ENCODE measurements around the gene TM4SF5.

TM4SF5 gene

DNA sequence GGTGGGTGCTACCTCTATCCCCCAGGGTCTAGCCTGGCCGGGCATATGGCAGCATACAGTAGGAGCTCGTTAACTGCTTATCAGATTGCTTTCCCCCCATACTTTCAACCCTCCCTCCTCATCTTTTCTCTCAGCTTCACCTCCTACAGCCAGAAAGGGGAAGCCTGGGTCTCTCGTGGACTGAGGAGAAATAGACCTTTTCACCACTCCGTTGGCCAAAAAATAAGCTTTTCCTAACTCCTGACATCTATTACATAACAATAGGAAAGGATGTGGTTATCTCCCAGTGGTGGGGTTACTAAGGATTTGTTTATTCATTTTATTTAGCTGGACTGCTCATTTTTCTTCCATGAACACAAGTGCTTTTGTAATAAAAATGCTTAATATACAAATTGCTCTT is 23.0 kb upstream of the TM4SF5 start:
- DNase-seq, result no peak

DNA sequence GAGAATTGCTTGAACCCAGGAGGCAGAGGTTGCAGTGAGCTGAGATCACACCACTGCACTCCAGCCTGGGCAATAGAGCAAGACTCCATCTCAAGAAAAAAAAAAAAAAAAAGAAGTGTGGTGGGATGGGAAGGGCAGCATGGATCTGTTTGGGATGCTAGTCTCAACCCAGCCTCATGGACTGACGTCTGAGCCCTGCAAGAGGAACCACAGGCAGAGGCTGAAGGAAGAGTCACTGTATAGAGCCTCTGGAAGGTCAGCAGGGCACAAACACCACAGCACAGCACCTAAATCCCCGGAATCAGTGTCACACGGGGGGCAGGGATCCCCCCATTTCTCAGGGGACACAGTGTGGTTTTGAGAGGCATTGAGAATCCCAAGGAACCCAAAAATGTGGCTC is 21.1 kb upstream of the TM4SF5 start:
- no peak for DNase-seq

DNA sequence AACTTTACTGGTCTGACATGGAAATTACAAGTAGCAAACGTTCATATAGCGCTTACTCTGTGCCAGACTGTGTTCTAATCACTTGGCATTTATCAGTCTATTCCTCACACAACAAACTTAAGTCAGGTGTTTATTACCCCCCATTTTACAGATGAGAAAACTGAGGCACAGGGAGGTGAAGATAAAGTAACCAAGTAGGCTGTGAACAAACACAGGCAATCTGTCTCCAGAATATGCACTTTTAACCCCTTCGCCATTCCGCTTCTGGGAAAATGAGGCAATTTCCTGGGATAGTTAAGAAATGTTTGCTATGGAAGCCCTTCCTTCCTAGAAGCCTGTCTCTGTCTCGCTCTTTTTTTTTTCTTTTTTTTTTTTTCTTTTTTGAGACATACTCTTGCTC is 19.8 kb upstream of the TM4SF5 start:
- DNase-seq, result no peak

DNA sequence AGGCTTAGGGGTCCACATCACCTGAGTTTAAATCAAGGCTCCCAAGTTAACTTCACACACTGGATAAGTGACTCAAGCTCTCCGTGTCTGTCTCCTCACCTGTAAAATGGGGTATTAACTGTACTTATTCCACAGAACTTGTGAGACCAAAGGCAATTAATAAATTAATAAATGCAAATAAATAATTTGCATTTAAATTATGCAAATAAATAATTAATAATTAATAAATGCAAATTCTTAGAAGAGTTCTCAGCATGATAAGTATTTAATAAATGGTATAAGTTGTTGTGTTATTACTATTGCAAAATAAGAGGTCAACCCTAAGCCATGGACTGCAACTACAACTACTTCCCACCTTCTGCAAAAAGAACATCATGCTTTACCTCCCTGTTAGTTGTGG is 18.3 kb upstream of the TM4SF5 start:
- no peak for DNase-seq

DNA sequence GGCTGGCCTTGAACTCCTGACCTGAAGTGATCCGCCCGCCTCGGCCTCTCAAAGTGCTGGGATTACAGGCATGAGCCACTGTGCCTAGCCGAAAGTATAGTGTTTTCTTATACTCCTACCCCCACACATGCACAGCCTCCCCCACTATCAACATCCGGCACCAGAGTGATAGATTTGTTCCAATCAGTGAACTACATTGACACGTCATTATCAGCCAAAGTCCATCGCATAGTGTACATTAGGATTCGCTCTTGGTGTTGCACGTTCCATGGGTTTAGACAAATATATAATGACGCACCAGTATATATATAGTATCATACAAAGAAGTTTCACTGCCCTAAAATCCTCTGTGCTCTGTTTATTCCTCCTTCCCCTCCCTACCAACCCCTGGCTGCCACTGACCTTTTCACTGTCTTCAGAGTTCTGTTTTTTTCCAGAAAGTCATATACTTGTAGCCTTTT is 11.9 kb upstream of the TM4SF5 start:
- no peak for DNase-seq

DNA sequence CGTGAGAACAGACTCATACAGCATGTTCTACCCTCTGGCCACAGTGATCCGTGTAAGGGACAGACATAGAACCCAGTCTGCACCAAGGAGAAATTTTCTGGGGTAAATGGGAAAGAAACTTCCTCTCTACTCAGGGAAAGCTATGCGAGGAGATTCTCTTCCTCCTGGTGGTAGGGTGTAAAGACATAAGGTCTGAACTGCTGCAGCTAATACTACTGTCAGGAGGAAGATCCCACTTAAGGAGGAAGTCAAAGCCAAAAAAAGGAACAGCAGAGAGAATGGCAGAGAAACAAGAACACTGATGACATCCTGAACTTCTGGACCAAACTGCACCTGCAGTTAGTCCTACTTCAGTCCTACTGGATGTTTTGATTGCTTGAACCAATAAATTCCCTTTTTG is 7.1 kb upstream of the TM4SF5 start:
- DNase-seq, result no peak

DNA sequence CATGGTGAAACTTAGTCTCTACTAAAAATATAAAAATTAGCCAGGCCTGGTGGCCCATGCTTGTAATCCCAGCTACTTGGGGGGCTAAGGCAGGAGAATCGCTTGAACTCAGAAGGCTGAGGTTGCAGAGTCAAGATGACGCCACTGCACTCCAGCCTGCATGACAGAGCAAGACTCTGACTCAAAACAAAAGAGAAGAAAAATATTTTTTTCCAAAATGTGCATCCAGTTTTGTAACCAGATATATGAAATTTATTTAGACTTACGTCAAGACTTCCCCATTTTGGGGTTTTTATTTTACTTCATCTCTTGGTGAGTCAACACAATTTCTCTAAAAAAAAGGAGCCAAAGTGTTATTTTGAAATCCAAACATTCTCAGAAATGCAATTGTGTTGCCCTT is 5.5 kb upstream of the TM4SF5 start:
- DNase-seq, result no peak

DNA sequence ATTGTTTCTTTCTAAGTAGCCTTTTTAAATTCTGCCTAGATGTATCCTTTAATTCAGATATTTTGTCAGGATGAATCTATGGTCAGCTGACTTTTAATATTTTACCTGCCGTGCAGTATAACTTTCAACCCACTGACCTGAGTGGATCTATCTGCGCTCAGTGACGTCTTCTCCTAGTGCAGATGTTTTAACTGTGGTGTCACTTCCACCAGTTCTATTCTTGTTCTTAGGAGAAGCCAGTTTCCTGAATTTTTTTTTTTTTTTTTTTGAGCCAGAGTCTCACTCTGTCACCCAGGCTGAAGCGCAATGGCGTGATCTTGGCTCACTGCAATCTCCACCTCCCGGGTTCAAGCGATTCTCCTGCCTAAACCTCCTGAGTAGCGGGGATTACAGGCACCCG is 5.0 kb upstream of the TM4SF5 start:
- DNase-seq, result no peak

DNA sequence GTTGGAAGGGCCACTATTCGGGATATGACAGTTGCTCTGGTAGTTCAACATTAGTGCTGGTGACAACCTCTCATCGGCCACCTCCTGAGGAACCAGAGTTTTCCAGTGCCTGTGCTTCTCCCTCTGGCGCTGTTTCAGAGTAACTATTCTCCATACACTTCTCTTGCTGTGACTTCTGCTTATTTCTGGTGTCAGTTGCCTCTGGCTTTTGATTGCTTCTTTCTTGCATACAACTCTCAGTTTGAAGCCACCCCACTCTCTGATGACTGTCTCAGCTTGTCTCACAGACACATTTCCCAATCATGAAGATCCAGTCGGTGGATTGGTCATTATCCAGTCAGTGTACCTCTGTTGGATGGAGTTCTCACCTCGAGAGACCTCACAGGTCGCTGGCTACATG is 3.4 kb upstream of the TM4SF5 start:
- DNase-seq, result no peak

DNA sequence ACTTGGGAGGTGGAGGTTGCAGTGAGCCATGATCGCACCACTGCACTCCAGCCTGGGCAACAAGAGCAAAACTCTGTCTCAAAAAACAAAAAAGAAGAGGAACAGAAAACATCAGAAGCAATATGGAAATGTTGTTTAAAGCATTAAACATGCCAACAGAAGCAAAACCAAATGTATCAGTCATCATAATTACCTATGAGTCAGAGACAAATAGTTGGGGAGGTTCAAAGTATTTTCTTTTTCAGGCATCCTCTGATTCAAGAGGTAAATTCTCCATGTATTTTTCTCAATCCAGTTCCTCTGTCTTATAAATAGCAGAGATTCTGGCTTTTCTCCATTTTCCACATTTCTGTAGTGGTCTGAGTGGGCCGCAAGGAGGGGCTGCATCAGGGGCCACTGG is 2.1 kb upstream of the TM4SF5 start:
- peak; percentile 15 for DNase-seq

DNA sequence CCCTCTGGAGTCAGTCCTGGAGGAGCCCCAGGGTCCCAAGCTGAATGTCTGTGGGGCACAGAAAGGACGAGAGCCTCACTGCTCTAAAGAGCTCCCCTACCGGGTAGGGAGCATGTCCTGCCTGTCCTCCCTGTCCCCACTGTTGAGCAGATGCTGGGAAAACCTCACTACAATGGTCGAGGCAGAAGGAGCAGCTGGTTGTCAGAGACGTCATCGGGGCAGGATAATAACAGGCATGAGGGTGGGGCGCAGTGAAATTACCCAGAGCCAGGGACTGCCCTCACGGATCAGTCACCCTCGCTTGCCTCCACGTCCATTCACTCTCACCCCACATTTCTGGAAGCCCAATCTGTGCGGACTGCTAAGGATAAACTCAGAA is 538 bp downstream of the TM4SF5 start:
- DNase-seq, result no peak

DNA sequence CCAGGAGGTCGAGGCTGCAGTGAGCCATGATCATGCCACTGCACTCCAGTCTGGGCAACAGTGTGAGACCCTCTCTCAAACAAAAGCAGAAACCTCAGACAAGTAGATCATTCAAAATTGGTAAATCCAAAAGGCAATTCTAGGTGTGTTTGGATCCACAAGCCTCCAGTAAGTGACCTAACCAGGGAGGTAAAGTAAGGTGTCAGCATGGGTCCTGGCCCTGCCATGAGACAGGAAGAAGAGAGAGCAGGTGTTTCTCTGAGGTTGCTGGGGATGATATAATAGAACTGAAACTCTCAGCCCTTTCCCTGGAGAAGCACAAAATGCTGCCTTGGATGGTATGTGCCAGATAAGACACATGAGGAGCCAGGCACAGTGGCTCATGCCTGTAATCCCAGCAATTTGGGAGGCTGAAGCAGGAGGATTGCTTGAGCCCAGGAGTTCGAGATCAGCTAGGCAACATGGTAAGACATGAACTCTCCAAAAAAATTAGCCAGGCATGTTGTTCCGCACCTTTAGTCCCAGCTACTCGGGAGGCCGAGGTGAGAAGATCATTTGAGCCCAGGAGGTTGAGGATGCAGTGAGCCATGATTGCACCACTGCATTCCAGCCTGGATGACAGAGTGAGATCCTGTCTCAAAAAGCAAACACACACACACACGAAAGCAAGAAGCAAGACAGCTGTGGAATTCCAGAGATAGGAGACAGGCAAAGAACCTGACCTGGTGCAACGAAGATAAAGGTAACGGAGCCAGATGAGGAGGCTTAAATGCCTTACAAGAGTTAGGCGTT is 6.5 kb downstream of the TM4SF5 start:
- DNase-seq, result no peak

DNA sequence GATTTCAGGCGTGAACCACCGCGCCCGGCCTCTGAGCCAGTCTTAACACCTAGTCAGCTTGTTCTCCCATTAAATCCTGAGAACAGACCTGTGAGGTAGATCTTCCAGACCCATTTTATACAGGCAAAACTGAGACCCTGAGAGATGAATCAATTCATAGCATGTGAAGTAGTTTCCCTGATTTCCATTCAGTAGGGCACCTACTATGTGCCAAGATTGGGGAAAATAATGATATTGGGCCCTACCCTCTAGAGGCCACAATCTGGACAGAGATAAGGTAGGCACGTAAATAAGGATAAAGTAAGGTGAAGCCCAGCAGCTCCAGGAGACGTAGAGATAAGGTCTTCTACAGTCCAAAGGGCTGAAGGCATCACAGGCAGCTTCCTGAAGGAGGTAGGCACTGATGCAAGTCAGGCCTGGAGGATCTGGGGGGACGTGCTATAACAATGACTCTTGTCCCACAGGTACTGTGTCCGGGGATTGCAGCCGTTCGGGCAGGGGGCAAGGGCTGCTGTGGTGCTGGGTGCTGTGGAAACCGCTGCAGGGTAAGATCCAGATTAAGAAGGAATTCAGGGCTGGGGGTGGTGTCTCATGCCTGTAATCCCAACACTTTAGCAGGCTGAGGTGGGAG is 8.8 kb downstream of the TM4SF5 start:
- no peak for DNase-seq

DNA sequence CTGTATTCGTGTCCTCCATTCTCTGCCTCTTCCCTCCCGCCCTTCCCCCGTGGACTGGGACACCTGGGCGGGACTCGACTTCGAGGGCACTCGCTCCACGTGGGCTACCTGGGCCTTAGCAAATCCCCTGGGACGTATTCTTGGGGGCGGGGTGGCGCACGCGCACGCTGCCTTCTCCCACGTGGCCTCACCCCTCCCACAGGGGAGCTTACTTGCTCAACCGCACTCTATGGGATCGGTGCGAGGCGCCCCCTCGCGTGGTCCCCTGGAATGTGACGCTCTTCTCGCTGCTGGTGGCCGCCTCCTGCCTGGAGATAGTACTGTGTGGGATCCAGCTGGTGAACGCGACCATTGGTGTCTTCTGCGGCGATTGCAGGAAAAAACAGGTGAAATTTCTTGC is 11.0 kb downstream of the TM4SF5 start:
- DNase-seq, result no peak

DNA sequence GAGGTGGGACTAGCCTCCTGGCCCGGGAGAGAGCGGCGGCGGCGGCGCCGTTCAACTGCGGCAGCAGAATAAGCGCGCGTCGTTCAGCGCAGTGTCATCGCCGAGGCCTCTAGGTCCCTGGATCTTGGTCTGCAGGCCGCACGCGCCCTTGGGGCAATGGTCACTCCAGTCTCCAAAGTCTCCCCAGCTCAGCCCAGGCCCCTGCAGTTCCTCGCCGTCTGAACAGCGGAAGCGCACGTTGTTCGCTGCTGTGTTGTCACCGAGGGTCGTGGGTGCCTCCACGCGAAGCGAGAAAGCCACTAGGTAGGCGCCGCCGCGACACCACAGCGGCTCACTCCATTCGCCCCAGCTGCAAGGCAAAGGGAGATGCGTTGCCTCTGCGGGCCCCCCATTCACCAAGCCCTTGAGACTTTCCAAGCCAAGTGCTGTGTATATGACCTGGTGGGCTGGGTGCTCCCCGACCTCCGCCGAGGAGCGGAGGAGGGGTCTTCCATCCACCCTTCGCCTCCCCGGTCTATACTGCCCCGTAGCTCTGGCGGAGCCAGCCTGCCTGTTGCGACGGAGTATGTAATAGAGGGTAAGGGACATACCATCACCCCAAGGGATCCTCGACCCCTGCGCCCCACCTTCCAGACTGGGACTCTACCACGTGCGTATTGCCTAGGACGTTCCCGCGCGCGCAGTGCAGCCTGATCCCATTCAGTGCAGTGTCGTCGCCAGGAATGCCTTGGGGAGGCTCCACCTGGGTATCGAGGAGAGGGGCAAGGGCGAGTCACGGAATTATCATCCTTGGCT is 13.8 kb downstream of the TM4SF5 start:
- no peak for DNase-seq

DNA sequence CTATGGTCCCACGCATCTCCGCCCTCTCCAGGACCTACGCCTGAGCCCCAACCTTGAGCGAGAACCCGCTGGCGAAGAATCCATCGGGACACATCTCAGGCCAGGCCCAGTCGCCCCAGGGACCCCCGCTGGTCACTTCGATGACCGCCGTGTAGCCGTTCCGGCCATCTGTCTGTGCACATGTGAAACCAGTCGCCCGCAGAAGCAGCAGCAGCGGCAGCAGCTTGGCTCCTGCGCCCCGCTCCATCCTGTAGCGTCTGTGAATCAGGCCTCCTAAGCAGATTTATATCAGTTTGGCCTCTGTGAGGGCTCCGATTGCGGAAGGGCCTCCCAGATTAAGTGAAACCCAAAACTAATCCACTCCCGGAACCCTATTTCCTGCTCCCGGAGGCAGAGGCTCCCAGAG is 14.4 kb downstream of the TM4SF5 start, which contains the start of gene VMO1:
TSS of gene VMO1 (minus strand) at position 259 of the 406 bp plus-strand sequence. CDS start at position 247, 12 bp downstream.
- DNase-seq, result peak; percentile 19

DNA sequence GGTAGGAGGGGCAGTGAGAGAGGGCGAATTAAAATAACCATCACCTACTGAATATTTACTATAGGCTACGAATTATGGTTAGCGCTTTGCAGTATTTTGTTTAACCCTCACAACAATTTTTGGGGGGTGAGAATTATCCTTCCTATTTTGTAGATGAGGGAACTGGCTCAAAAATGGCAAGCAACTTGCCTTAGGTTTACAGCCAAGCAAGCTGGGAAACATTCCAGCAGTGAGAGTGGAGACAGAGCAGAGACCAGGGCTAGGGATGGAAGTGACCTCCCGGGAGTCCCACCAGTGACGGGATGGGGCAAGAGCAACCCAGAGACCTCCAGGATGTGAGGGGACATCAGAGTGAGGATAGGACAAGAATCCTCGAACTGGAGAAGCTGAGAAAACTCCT is 14.8 kb downstream of the TM4SF5 start:
- DNase-seq, result no peak

DNA sequence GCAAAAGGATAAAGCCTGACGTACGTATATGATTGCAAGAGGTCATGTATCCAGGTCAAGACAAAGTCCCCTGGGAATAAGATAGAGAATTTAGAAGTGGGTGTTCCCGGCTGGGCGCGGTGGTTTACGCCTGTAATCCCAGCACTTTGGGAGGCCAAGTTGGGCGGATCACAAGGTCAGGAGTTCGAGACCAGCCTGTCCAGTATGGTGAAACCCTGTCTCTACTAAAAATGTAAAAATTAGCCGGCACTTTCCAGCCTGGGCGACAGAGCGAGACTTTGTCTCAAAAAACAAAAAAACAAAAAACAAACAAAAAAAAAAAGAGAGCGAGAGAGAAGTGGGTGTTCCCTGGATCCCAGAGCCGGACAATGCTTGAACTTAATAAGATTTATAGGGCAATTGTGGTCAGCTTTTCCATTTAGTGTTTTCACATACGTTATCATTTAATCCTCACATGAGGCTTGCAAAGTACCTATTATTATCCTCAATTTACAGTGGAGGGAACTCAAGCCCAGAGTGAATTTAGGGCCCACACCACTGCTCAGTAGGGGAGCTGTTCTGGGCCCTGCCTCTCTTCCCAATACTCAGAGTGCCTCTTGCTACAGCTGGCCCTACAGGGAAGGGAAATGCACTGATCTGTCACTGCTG is 16.6 kb downstream of the TM4SF5 start:
- no peak for DNase-seq

DNA sequence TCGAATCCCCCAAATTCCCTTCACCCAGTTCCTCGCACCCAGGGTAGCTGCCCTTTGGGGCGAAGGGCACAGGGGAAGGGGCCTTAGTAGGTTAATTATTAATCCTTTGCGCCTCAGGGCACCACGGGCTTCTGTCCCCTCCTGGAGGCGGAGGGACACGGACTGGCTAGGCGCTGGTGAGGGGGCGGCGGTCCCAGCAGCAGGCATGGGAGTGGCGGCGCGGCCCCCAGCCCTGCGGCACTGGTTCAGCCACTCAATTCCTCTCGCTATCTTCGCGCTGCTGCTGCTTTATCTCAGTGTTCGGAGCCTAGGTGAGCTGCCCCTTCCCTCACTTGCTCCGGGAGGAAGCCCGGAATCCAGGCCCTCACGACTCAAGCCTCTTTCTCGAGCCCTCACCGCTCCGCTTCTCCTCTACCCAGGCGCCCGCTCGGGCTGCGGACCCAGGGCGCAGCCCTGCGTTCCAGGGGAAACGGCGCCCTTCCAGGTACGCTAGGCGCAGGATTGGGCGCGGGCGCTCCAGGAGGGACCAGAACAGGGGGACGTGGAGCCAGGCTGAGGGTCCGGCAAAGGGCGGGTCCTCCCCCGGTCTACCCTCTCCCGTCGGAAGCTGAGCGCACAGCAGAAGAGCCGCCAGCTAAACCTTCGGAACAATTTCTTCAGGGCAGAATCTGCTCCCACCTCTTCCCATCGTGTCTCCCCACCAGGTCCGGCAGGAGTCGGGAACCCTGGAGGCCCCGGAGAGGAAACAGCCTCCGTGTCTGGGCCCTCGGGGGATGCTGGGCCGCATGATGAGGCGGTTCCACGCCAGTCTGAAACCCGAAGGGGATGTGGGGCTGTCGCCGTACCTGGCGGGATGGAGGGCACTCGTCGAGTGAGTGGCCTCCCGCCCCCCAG is 17.4 kb downstream of the TM4SF5 start, which contains the start of gene GLTPD2:
TSS of gene GLTPD2 (plus strand) at position 158 of the 894 bp plus-strand sequence. CDS start at position 206, 48 bp downstream.
- no peak for DNase-seq

DNA sequence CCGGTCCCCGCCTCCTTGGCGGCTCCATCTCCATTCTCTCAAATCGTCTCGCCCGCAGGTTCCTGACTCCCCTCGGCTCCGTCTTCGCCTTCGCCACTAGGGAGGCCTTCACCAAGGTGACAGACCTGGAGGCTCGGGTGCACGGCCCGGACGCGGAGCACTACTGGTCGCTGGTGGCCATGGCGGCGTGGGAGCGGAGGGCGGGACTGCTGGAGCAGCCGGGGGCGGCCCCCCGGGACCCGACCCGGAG is 17.9 kb downstream of the TM4SF5 start:
- no peak for DNase-seq

DNA sequence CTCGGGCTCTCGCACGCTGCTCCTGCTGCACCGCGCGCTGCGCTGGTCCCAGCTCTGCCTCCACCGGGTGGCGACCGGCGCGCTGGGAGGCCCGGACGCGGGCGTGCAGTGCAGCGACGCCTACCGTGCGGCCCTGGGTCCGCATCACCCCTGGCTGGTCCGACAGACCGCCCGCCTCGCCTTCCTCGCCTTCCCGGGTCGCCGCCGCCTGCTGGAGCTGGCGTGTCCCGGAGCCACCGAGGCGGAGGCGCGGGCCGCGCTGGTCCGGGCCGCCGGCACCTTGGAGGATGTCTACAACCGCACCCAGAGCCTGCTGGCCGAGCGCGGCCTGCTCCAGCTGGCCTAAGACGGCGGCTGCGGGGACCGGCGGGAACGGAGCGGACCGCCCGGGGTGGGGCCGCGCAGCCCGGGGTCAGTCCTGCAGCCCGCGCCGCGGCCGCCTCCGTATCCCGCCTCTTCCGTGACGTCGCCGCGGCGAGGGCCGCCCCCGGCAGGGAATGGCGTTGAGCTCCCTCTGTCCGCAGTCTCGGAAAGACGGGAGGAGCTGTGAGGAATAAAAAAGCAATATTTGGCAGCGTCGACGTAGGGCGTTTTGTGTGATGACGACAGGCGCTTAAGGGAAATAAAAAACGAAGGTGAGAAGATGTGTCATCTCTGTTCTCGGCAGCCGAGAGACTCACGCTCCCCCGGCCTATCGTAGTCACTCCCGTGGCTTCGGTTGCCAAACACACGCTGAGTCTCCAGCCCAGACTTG is 18.4 kb downstream of the TM4SF5 start:
- peak; percentile 86 for DNase-seq

DNA sequence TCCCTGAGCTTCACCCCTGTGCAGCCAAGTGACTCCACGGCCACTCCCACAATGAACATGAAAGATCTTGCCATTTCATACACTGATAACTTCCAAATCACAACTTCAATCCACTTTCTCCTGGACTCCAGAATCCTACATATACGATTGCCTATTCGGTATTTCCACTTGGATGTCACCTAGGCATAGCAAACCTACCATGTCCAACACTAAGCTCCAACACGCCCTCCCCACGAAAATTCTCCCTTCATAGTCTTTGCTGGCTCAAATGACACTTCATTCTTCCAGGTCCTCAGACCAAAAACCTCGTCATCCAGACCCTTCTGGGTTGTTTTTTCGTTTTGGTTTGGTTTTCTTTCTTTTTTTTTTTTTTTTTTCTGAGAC is 19.0 kb downstream of the TM4SF5 start:
- DNase-seq, result no peak
